Endothelial cell of umbilical vein (primary cell): ENCODE measurements around the gene TRMT112. TPM values are rescaled to one million over a fixed set of nuclear protein-coding genes. Genes with fewer than 3 reads are reported as not detected.

ENCODE experiments used
- BruUV-seq: library from RNA; stranded (reverse); fragments of 400-500 nt; replicated peaks from 2 replicates; lab custom pipeline; 2021; lab: Mats Ljungman, UMichigan
- CTCF ChIA-PET: fragments of 300-600, 350-600 bp; sonication (Branson Sonifier 250); formaldehyde crosslinking; loops from one replicate; lab custom pipeline; 2021; ENCODE audit warnings: antibody characterized with exemption, inconsistent platforms; lab: Charles Lee
- POLR2A ChIA-PET: fragments of 300-600, 350-600 bp; sonication (Branson Sonifier 250); formaldehyde crosslinking; loops from one replicate; lab custom pipeline; 2021; ENCODE audit warnings: antibody characterized with exemption, inconsistent platforms; lab: Charles Lee
- DNase-seq: peaks from one replicate; pipeline ENCODE4 v3.0.0-alpha.2; 2011; ENCODE audit warnings: low read depth, low spot score
- FAIRE-seq: peaks from 2 replicates; lab custom pipeline; 2011; peaks lifted over from hg19 to GRCh38; lab: Jason Lieb, UNC
- H2AFZ ChIP-seq: 2 replicates; pipeline ENCODE4 v1.6.0; 2012; ENCODE audit warnings: low read depth, low read length, control low read depth, inconsistent platforms
- H3K27ac ChIP-seq: 2 replicates; pipeline ENCODE4 v1.5.1; 2011; ENCODE audit warnings: low read depth, mild to moderate bottlenecking, control low read depth, low read length, moderate library complexity; ENCODE audit not compliant: insufficient read depth
- H3K27me3 ChIP-seq, 2 experiments: 2 replicates each; pipeline versions ENCODE4 v1.6.0 to v1.6.1; 2011; ENCODE audit warnings: low read length in 2 of 2, mixed read lengths in 1 of 2; ENCODE audit not compliant: control insufficient read depth in 2 of 2, insufficient read depth in 2 of 2
- H3K36me3 ChIP-seq, 2 experiments: 2 replicates in 1 of 2; 3 replicates in 1 of 2; pipeline ENCODE4 v1.5.1; 2011; ENCODE audit warnings: low read length in 2 of 2, mild to moderate bottlenecking in 1 of 2, moderate library complexity in 1 of 2; ENCODE audit not compliant: control insufficient read depth in 2 of 2, insufficient read depth in 2 of 2; ENCODE audit errors: extremely low read depth in 1 of 2
- H3K4me1 ChIP-seq: 3 replicates; pipeline ENCODE4 v1.5.1; 2011; ENCODE audit warnings: mild to moderate bottlenecking, low read length; ENCODE audit not compliant: control insufficient read depth, insufficient read depth; ENCODE audit errors: extremely low read depth
- H3K4me2 ChIP-seq: 2 replicates; pipeline ENCODE4 v1.6.1; 2011; ENCODE audit warnings: low read length, control low read depth, mixed read lengths; ENCODE audit not compliant: insufficient read depth
- H3K4me3 ChIP-seq, 3 experiments: fragments of 200-600 bp in 1 of 3; sonication (generic), shearing (Covaris generic) in 1 of 3; replicated peaks in 1 of 3; 2 replicates each; pipeline ENCODE4 v1.5.1; 2011 to 2016; ENCODE audit warnings: control low read depth in 3 of 3, low read length in 3 of 3, mild to moderate bottlenecking in 2 of 3, inconsistent platforms in 1 of 3, low read depth in 1 of 3, moderate library complexity in 1 of 3; ENCODE audit not compliant: insufficient read depth in 1 of 3
- H3K79me2 ChIP-seq: 2 replicates; pipeline ENCODE4 v1.6.0; 2012; ENCODE audit warnings: low read length, inconsistent platforms; ENCODE audit not compliant: control insufficient read depth, insufficient read depth
- H3K9ac ChIP-seq: replicated peaks from 2 replicates; pipeline ENCODE3; 2011; ENCODE audit warnings: low read length, control low read depth; ENCODE audit not compliant: insufficient read depth; ENCODE audit errors: extremely low read depth
- H3K9me1 ChIP-seq: replicated peaks from 3 replicates; pipeline ENCODE4 v1.6.0; 2011; ENCODE audit warnings: mild to moderate bottlenecking, low read length; ENCODE audit not compliant: control insufficient read depth, insufficient read depth; ENCODE audit errors: extremely low read depth
- H3K9me3 ChIP-seq: replicated peaks from 2 replicates; pipeline ENCODE4 v1.5.1; 2012; ENCODE audit warnings: low read length, inconsistent platforms; ENCODE audit not compliant: control insufficient read depth, insufficient read depth
- H4K20me1 ChIP-seq: replicated peaks from 2 replicates; pipeline ENCODE3; 2011; ENCODE audit warnings: mild to moderate bottlenecking, low read length; ENCODE audit not compliant: control insufficient read depth, insufficient read depth; ENCODE audit errors: extremely low read depth
- EZH2 ChIP-seq: IDR thresholded peaks from 2 replicates; pipeline ENCODE4 v1.6.1; 2012; ENCODE audit warnings: borderline replicate concordance, low read depth, mild to moderate bottlenecking, moderate library complexity, low read length, inconsistent platforms; ENCODE audit not compliant: severe bottlenecking
- FOS ChIP-seq: IDR thresholded peaks from 2 replicates; pipeline ENCODE4 v1.6.1; 2011; ENCODE audit warnings: mild to moderate bottlenecking, low read length, moderate library complexity, borderline replicate concordance; ENCODE audit not compliant: insufficient read depth
- MYC ChIP-seq: IDR thresholded peaks from one replicate; pipeline ENCODE4 v1.6.1; 2011; ENCODE audit warnings: mild to moderate bottlenecking, low read depth, low read length
- POLR2A ChIP-seq: IDR thresholded peaks from 2 replicates; pipeline ENCODE4 v1.6.1; 2012; ENCODE audit warnings: low read depth, mild to moderate bottlenecking, control low read depth, low read length
- dilution Hi-C: fragments of 300-500 bp; cut with MboI; formaldehyde crosslinking; loops from one replicate; pipeline ENCODE4 v1.15.0; 2019; ENCODE audit warnings: low sequenced_read_pairs; ENCODE audit not compliant: extremely low pct_ligation_motif_present
- intact Hi-C: fragments of 100-400 bp; cut with micrococcal nuclease; formaldehyde crosslinking; loops from one replicate; pipeline ENCODE4 v1.10.0; 2022
- polyA plus RNA-seq, 4 experiments: library from polyadenylated mRNA; depleted of rRNA in 3 of 4; stranded (reverse) in 3 of 4; unstranded in 1 of 4; fragments of >200 nt; gene quantifications; 2 replicates each; pipeline versions ENCODE4 v1.2.1 to v1.2.3, GENCODE V29; 2011 to 2012; ENCODE audit warnings: missing spikeins in 1 of 4
- total RNA-seq: library from RNA; stranded (reverse); gene quantifications from 2 replicates; pipeline ENCODE4 v1.2.3, GENCODE V29; 2021
- TF ChIP-seq, protein P1 (sequence below): IDR thresholded peaks from 2 replicates; pipeline ENCODE4 v1.6.1; 2011; ENCODE audit not compliant: insufficient read depth, insufficient read length
- TF ChIP-seq, protein P2 (sequence below), 2 donors: IDR thresholded peaks; 1 replicate in 1 of 2; 2 replicates in 1 of 2; pipeline ENCODE4 v1.5.1; 2011; ENCODE audit warnings: low read length in 2 of 2, mild to moderate bottlenecking in 2 of 2, moderate library complexity in 2 of 2, control low read depth in 1 of 2, inconsistent platforms in 1 of 2, low read depth in 1 of 2; ENCODE audit not compliant: insufficient read depth in 1 of 2; ENCODE audit errors: extremely low read depth in 1 of 2

The TRMT112 gene
- total and polyA plus RNA-seq, 2 donors (not counting 3 experiments of a cell fraction or from before 2014, with no cell fraction given), result 195 to 575 TPM

DNA sequence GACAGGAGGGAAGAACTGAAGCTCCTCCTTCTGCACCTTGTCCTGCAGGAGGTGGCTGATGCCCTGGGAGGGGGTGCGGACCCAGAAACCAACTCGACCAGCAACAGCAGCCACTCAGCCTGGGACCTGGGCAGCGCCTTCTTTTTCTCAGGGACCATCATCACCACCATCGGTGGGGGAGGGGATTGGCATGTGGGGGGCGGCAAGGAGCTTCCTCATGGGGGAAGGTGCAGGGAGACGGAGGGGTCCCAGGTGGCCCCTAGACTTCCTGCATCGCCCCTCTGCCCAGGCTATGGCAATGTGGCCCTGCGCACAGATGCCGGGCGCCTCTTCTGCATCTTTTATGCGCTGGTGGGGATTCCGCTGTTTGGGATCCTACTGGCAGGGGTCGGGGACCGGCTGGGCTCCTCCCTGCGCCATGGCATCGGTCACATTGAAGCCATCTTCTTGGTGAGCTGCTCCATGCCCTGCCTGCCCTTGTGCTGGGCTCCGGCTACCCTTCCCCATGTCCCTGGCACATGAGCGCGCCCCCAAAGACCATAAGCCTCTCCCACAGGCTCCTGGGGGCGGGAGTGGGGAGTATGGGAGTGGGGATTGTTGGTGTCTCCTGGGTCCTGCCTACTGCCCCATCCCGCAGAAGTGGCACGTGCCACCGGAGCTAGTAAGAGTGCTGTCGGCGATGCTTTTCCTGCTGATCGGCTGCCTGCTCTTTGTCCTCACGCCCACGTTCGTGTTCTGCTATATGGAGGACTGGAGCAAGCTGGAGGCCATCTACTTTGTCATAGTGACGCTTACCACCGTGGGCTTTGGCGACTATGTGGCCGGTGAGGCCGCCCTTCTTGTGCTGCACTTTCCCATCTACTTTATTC is 20.3 kb downstream of the TRMT112 start:
- ChIA-PET POLR2A (interaction anchor here (0.6 kb wide), 1 partner anchor 267 kb away, joined by 3 read pairs; no protein-coding TSS in a partner anchor), CTCF (interaction anchor here (1.7 kb wide), 1 partner anchor 93 kb away, joined by 6 read pairs; no protein-coding TSS in a partner anchor)
- H3K4me1 ChIP-seq, result peaks cover 17% of the 10 kb centered on the region
- DNase-seq (no peak), FAIRE-seq (no peak)
- no peaks in the 10 kb centered on the region for H3K9me1 ChIP-seq
- no peak overlapping the region for H3K4me3 ChIP-seq
- TF ChIP-seq POLR2A, result no peak
- no peak for TF ChIP-seq FOS
- no peak for TF ChIP-seq EZH2
- TF ChIP-seq, protein P1, sequence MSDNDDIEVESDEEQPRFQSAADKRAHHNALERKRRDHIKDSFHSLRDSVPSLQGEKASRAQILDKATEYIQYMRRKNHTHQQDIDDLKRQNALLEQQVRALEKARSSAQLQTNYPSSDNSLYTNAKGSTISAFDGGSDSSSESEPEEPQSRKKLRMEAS, result no peak
- TF ChIP-seq, protein P2, sequence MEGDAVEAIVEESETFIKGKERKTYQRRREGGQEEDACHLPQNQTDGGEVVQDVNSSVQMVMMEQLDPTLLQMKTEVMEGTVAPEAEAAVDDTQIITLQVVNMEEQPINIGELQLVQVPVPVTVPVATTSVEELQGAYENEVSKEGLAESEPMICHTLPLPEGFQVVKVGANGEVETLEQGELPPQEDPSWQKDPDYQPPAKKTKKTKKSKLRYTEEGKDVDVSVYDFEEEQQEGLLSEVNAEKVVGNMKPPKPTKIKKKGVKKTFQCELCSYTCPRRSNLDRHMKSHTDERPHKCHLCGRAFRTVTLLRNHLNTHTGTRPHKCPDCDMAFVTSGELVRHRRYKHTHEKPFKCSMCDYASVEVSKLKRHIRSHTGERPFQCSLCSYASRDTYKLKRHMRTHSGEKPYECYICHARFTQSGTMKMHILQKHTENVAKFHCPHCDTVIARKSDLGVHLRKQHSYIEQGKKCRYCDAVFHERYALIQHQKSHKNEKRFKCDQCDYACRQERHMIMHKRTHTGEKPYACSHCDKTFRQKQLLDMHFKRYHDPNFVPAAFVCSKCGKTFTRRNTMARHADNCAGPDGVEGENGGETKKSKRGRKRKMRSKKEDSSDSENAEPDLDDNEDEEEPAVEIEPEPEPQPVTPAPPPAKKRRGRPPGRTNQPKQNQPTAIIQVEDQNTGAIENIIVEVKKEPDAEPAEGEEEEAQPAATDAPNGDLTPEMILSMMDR (IDR thresholded peaks at IDR 0.05; ENCODE audit: extremely low read depth in 1 of 2, insufficient read depth in 1 of 2, low read depth in 1 of 2, low read length in 2 of 2), result no peak
- TF ChIP-seq MYC, result no peak
- dilution Hi-C loops, result no loop called here
- H4K20me1 ChIP-seq, result no peaks in the 10 kb centered on the region
- no peak overlapping the region for H2AFZ ChIP-seq
- BruUV-seq, result no TSS peak
- H3K4me2 ChIP-seq, result no peak overlapping the region
- no peaks in the 10 kb centered on the region for H3K79me2 ChIP-seq
- intact Hi-C loops, result no loop called here
- no peaks in the 10 kb centered on the region for H3K9me3 ChIP-seq
- H3K36me3 ChIP-seq, result no peaks in the 10 kb centered on the region
- H3K27me3 ChIP-seq, result peaks cover 54 to 78% of the 10 kb centered on the region in 2 experiments
- H3K9ac ChIP-seq, result no peak overlapping the region
- no peak overlapping the region for H3K27ac ChIP-seq
